Adrenal gland (tissue), 12 donors: ENCODE results near the gene PRRT1B. TPM values are rescaled to one million over a fixed set of nuclear protein-coding genes. Genes with fewer than 3 reads are reported as not detected.

ENCODE experiments used
- DNase-seq, 7 donors: peaks; one replicate each; pipeline ENCODE4 v3.0.0-alpha.2; 2019 to 2020
- H3K27ac ChIP-seq, 5 donors: fragments of 200-600 bp; sonication (generic) in 4 of 5; 1 replicate in 3 of 5; 2 replicates in 2 of 5; pipeline versions ENCODE4 v1.5.1 to v1.8.0; 2016 to 2020; ENCODE audit warnings: mild to moderate bottlenecking in 1 of 5
- H3K27me3 ChIP-seq: fragments of 200-600 bp; 2 replicates; pipeline ENCODE4 v1.8.0; 2021
- H3K36me3 ChIP-seq, 2 donors: fragments of 200-600 bp; replicated peaks in 1 of 2; 1 replicate in 1 of 2; 2 replicates in 1 of 2; pipeline versions ENCODE4 v1.5.1 to v1.8.0; 2018 to 2022
- H3K4me1 ChIP-seq, 2 donors: fragments of 200-600 bp; replicated peaks in 1 of 2; 1 replicate in 1 of 2; 2 replicates in 1 of 2; pipeline versions ENCODE4 v1.5.1 to v1.8.0; 2018 to 2021
- H3K4me3 ChIP-seq, 4 donors: fragments of 200-600 bp; sonication (generic) in 3 of 4; one replicate each; pipeline ENCODE4 v1.5.1; 2016 to 2018
- H3K9me3 ChIP-seq, 3 donors: fragments of 200-600 bp; sonication (generic) in 1 of 3; replicated peaks in 1 of 3; 1 replicate in 2 of 3; 2 replicates in 1 of 3; pipeline versions ENCODE4 v1.5.1 to v1.8.0; 2016 to 2021
- POLR2A ChIP-seq, 2 donors: fragments of 450-650 bp; IDR thresholded peaks; one replicate each; pipeline ENCODE4 v1.6.1; 2017; ENCODE audit warnings: antibody characterized with exemption in 2 of 2, mild to moderate bottlenecking in 2 of 2, moderate library complexity in 1 of 2
- WGBS, 4 donors: extraction: QIAGEN DNeasy Blood & Tissue Kit in 2 of 4; methylation state at CpG; one replicate each; pipeline versions ENCODE4 v1.1.5 to v1.1.7; 2013 to 2017; 5-methylcytosine and 5-hydroxymethylcytosine counted together
- intact Hi-C, 2 donors: fragments of 100-400 bp; cut with DNase I; formaldehyde crosslinking; loops; one replicate each; pipeline versions ENCODE4 v1.14.1 to v1.15.0; 2022 to 2023
- polyA plus RNA-seq, 3 donors: library from polyadenylated mRNA; stranded (reverse); fragments of 200-250 nt in 2 of 3; fragments of 350-450 nt in 1 of 3; fragmentation: Illumina TruSeq in 1 of 3; extraction: RNeasy Lipid Tissue Mini Kit (QIAGEN cat#74804) in 1 of 3; gene quantifications; one replicate each; pipeline ENCODE4 v1.2.3, GENCODE V29; 2013 to 2014
- total RNA-seq, 9 donors: library from RNA; depleted of rRNA in 4 of 9; stranded (reverse); fragments of >200 nt in 4 of 9; fragments of 120-200 nt in 1 of 9; fragmentation: NEBNext Ultra II Directional in 1 of 9; extraction: Animal tissue kit (Norgen Biotek cat#: 25700) in 1 of 9; gene quantifications; one replicate each; pipeline versions ENCODE4 v1.1.0 to v1.2.4, GENCODE V29; 2013 to 2023
- TF ChIP-seq, protein P1 (sequence below), 6 experiments: fragments of 450-650 bp in 4 of 6; fragments of 200-600 bp in 2 of 6; sonication (generic) in 1 of 6; IDR thresholded peaks; 1 replicate in 5 of 6; 2 replicates in 1 of 6; pipeline versions ENCODE4 v1.5.1 to v1.8.0; 2016 to 2021; ENCODE audit warnings: antibody characterized with exemption in 6 of 6, mild to moderate bottlenecking in 2 of 6, moderate library complexity in 1 of 6
- donor health status: healthy with polysubstance abuse.
- donor health status: Bipolar disorder and iron deficiency.
- donor health status: DM: yes; HTN: yes; CAD: no.
- donor health status: DM: no; HTN: no; CAD: no.
- donor health status: DM: no; HTN: no; CAD: no.
- donor health status: DM: yes; HTN: yes; CAD: no.

Gene PRRT1B
- total and polyA plus RNA-seq, 12 donors: not detected

DNA sequence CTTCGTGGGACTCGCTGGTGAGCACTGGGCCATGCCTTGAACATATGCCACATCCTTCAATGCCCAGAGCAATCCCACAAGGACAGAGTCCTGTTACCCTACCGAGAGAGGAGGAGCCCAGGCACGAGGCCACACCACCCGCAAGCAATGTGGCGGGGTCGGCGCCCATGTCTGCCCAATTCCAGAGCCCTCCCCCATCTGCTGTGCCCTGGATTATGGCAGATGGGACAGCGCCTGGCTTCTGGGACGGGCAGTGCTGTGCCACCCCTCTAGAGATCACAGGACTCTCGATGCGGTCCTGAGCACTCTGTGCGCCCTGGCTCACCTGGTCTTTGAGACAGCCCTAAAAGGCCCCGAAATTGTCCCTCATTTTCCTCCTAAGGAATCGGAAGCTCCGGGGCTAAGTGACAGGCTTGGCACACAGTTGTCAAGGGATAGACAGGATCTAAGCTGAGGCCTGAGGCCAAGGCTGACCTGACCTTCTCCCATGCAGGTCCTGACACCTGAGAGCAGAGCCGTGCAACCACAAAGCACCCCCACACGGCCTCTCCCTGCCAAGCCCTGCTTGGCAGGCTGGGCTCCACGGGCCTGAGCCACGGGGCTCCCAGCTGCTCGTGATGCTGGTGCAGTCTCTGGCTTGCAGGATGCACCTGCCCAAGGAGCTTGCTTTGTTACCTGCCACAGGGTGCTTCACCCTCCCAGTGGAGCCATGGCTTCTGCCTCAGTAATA, 48.8 kb downstream of the PRRT1B start:
- intact Hi-C loops: no loop called here
- Histone ChIP-seq H3K36me3 (peaks cover 0 to 55% of the 10 kb centered on the region in 2 donors), H3K9me3 (no peaks in the 10 kb centered on the region), H3K27me3 (no peaks in the 10 kb centered on the region), H3K4me3 (no peak overlapping the region), H3K4me1 (no peaks in the 10 kb centered on the region), H3K27ac (no peak overlapping the region)
- WGBS, 4 donors: 75 to 100% (median 90%) methylated on average over 1 to 21 of the region's 21 CpGs
- no peak for TF ChIP-seq POLR2A (IDR thresholded peaks at IDR 0.05)
- TF ChIP-seq, protein P1, sequence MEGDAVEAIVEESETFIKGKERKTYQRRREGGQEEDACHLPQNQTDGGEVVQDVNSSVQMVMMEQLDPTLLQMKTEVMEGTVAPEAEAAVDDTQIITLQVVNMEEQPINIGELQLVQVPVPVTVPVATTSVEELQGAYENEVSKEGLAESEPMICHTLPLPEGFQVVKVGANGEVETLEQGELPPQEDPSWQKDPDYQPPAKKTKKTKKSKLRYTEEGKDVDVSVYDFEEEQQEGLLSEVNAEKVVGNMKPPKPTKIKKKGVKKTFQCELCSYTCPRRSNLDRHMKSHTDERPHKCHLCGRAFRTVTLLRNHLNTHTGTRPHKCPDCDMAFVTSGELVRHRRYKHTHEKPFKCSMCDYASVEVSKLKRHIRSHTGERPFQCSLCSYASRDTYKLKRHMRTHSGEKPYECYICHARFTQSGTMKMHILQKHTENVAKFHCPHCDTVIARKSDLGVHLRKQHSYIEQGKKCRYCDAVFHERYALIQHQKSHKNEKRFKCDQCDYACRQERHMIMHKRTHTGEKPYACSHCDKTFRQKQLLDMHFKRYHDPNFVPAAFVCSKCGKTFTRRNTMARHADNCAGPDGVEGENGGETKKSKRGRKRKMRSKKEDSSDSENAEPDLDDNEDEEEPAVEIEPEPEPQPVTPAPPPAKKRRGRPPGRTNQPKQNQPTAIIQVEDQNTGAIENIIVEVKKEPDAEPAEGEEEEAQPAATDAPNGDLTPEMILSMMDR (IDR thresholded peaks at IDR 0.05): no peak
- no peak for DNase-seq

DNA sequence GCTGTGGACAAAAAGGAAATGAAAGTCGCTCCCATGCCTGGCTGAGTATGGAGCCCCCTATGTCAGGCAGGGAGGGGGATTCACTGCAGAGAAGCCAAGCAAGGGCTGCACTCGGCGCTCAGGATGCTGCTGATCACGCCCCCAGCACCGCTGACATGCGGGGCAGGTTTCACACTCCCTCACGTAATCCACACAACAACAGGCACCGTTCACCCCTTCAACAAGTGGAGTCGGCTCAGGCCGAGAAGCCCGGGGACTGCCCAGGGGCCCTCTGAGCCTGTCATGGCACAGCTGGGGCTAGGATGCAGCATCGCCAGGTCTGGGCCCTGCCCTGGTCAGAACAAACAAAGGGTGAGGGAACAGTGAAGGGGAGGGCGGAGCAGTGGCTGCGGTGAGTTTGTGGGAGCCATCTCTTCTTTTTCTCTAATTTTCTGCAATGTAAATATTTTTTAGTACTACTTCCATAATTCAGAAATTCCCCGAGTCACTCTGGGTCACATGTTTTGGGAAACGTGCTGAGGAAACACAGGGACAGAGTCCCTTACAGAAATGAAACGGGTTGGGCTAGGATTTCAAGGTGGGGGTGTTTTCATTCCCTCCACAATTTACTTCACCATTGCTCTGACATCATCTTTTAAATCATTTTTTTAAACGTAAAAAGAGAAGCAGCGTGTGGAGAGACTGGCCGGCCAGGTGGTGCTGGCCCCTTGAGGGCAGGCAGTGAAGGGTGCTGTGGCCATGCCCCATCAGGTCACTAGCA, 49.8 kb downstream of the PRRT1B start:
- Histone ChIP-seq H3K9me3 (no peaks in the 10 kb centered on the region), H3K36me3 (peaks cover 0 to 56% of the 10 kb centered on the region in 2 donors), H3K27me3 (no peaks in the 10 kb centered on the region), H3K4me1 (no peaks in the 10 kb centered on the region), H3K4me3 (no peak overlapping the region), H3K27ac (no peak overlapping the region)
- TF ChIP-seq, protein P1 (IDR thresholded peaks at IDR 0.05): no peak
- TF ChIP-seq POLR2A (IDR thresholded peaks at IDR 0.05): no peak
- intact Hi-C loops: no loop called here
- WGBS, 4 donors: 86 to 89% (median 88%) methylated on average over 12 to 20 of the region's 20 CpGs
- no peak for DNase-seq

DNA sequence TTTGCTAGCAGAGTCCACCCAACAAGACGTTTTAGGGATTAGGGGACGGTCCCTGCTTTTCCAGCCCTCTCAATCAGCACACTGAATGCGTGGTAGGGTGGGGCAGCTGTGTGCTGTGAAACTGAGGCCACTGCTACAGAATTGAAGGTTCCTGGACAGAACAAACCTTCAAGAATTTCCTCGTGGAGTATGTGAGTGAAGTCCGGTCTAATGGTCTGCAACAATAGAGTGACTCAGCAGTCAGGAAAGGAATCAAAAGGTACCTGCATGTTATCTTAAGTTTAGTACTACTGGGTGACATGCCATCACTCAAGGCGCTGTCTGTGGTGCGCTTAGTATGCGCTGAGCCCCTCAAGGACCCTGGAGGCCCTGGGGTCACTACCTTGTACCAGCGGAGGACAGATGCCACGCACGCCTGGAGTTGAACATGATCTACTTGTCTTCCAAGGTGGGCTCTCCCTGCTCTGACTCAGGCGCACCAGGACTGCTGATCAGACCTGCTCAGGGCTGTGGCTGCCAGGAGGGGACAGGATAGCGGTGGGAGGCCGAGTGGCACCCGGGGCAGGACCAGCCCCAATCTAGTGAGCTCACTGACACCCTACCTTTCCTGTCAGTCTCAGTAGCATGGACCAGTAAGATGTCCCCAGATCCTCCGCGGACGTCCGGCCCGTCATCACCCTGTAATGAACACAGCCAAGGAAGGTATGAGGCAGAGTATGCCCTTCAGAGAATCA, 50.5 kb downstream of the PRRT1B start:
- Histone ChIP-seq H3K4me1 (no peaks in the 10 kb centered on the region), H3K9me3 (no peaks in the 10 kb centered on the region), H3K27ac (no peak overlapping the region), H3K36me3 (peaks cover 0 to 63% of the 10 kb centered on the region in 2 donors), H3K27me3 (no peaks in the 10 kb centered on the region), H3K4me3 (no peak overlapping the region)
- no peak for TF ChIP-seq POLR2A (IDR thresholded peaks at IDR 0.05)
- TF ChIP-seq, protein P1 (IDR thresholded peaks at IDR 0.05): no peak
- 87 to 92% (median 88%) methylated on average over 11 to 20 of the region's 20 CpGs for WGBS, 4 donors
- intact Hi-C loops: no loop called here
- DNase-seq: no peak

DNA sequence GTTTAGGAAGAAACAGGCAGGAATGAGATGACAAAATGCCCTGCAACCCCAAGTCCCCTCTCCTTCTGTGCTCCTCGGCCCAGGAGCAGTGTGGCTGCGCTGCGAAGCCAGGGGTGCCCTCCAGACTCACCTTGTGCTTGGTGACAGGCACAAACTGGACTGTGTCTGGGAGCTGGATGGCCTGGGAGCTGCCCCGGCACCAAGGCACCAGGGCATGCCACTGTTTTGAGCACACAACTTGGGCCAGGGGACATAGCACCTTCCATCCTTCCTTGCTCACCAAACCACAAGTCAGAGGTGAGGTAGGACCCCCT, 51.1 kb downstream of the PRRT1B start:
- no peaks in the 10 kb centered on the region for H3K27me3 ChIP-seq
- no peaks in the 10 kb centered on the region for H3K9me3 ChIP-seq
- no peak for DNase-seq
- TF ChIP-seq, protein P1 (IDR thresholded peaks at IDR 0.05): no peak
- no peak for TF ChIP-seq POLR2A (IDR thresholded peaks at IDR 0.05)
- H3K4me3 ChIP-seq: no peak overlapping the region
- WGBS, 4 donors: 93 to 99% (median 96%) methylated on average over 3 to 4 of the region's 4 CpGs
- intact Hi-C loops: no loop called here
- no peak overlapping the region for H3K27ac ChIP-seq
- peaks cover 0 to 63% of the 10 kb centered on the region in 2 donors for H3K36me3 ChIP-seq
- H3K4me1 ChIP-seq: no peaks in the 10 kb centered on the region
